Measurements from ENCODE around the gene LST1.
A peak's percentile ranks its signal among the peaks of the same experiment; 100 is the strongest.

Gene LST1

DNA sequence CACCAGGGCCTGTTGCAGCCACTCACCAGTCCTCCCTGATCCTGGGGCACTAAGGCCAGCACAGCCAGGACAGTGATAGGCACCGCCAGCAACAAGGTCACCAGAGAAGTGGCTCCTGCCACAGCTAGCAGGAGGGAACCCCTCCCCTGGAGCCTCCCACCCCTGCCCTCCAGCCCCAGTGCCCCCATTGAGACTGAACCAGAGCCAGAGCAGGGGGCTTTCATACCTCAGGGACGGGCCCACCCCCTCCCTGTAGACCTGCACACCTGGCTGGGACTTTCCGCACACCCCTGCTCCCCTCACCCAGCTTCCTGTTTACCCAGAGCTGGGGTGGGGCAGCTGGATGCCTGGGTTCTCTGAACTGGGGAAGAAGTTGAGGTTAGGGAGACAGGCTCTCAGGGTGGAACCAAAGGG, 3.8 kb upstream of the LST1 start, which contains the start of gene LTB:
Gene LTB (minus strand): TSS at position 195 of the 414 bp plus-strand sequence. CDS start 7 bp downstream, at position 188.
- H3K4me1 ChIP-seq (ENCODE audit: insufficient read depth, poor library complexity, severe bottlenecking), result peaks cover 12% of the 10 kb centered on the region
- H3K27me3 ChIP-seq (ENCODE audit: insufficient read depth, poor library complexity, severe bottlenecking), result no peaks in the 10 kb centered on the region
- no peak for ATAC-seq (ENCODE audit: low read depth)
- no peaks in the 10 kb centered on the region for H3K9me3 ChIP-seq (ENCODE audit: severe bottlenecking)
- H3K4me3 ChIP-seq (ENCODE audit: severe bottlenecking), result peak within 1 kb of the TSS; percentile 52
- DNase-seq (ENCODE audit: low spot score), result no peak
- H3K36me3 ChIP-seq (ENCODE audit: low read depth), result no peaks in the 10 kb centered on the region
- H3K27ac ChIP-seq (ENCODE audit: poor library complexity, severe bottlenecking), result no peak within 1 kb of the TSS
- TF ChIP-seq, protein P1, sequence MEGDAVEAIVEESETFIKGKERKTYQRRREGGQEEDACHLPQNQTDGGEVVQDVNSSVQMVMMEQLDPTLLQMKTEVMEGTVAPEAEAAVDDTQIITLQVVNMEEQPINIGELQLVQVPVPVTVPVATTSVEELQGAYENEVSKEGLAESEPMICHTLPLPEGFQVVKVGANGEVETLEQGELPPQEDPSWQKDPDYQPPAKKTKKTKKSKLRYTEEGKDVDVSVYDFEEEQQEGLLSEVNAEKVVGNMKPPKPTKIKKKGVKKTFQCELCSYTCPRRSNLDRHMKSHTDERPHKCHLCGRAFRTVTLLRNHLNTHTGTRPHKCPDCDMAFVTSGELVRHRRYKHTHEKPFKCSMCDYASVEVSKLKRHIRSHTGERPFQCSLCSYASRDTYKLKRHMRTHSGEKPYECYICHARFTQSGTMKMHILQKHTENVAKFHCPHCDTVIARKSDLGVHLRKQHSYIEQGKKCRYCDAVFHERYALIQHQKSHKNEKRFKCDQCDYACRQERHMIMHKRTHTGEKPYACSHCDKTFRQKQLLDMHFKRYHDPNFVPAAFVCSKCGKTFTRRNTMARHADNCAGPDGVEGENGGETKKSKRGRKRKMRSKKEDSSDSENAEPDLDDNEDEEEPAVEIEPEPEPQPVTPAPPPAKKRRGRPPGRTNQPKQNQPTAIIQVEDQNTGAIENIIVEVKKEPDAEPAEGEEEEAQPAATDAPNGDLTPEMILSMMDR (IDR thresholded peaks at IDR 0.05; ENCODE audit: poor library complexity, severe bottlenecking), result no peak

DNA sequence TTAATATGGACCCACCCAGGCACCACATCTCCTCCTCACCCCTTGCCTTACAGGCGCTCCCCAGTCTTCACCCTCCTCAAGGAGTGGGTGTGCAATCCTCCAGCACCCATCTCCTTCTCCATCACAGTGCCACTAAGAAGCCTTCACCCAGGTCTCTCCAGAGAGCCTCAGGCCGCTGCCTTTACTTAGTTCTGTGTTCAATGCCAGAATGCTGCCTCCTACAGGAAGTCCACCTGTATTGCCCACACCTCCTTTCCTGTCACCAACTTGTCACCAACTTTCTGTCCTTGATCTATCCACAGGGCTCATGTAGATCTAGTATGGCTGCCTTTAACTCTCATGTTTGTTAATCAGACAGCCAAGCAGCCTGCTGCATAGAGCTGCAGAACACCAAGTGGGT, 586 bp upstream of the LST1 start:
- no peak overlapping the region for H3K27ac ChIP-seq (ENCODE audit: poor library complexity, severe bottlenecking)
- H3K4me1 ChIP-seq (ENCODE audit: insufficient read depth, poor library complexity, severe bottlenecking), result no peaks in the 10 kb centered on the region
- H3K9me3 ChIP-seq (ENCODE audit: severe bottlenecking), result no peaks in the 10 kb centered on the region
- no peak overlapping the region for H3K4me3 ChIP-seq (ENCODE audit: severe bottlenecking)
- no peaks in the 10 kb centered on the region for H3K36me3 ChIP-seq (ENCODE audit: low read depth)
- ATAC-seq (ENCODE audit: low read depth) (no peak), DNase-seq (ENCODE audit: low spot score) (no peak)
- no peaks in the 10 kb centered on the region for H3K27me3 ChIP-seq (ENCODE audit: insufficient read depth, poor library complexity, severe bottlenecking)
- TF ChIP-seq, protein P1 (IDR thresholded peaks at IDR 0.05; ENCODE audit: poor library complexity, severe bottlenecking), result no peak

DNA sequence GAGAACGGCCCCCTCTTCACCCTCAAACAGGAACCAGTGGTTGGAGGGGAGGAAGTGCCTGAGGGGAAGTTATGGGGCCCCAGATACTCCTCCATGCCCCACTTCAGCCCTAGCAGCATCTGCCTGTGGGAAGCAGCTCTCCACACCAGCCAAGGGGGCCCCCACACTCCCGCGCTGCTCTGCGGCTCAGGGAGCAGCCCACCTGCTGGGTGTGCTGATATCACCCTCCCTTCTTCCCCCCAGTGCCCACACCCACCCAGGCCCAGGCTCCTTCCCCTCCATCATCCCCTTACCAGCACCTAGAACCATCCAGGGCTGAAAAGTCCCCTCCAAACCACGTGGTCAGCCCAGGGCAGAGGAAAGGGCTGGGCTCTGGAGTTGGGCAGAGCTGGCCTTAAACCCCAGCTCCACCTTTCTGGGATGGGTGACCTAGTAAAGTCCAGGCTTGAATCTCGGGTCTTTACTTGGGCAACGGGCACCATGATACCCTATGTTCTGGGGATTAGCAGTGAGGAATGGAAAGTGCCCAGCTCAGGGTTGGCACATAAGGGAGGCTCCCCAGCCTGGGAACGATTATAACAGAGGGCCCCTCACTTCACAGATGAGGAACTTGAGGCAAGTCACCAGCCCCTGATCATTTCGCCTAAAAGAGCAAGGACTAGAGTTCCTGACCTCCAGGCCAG, 663 bp downstream of the LST1 start:
- TF ChIP-seq, protein P1 (IDR thresholded peaks at IDR 0.05; ENCODE audit: poor library complexity, severe bottlenecking), result no peak
- ATAC-seq (ENCODE audit: low read depth) (no peak), DNase-seq (ENCODE audit: low spot score) (no peak)
- H3K4me3 ChIP-seq (ENCODE audit: severe bottlenecking), result no peak overlapping the region
- no peaks in the 10 kb centered on the region for H3K36me3 ChIP-seq (ENCODE audit: low read depth)
- no peaks in the 10 kb centered on the region for H3K27me3 ChIP-seq (ENCODE audit: insufficient read depth, poor library complexity, severe bottlenecking)
- H3K9me3 ChIP-seq (ENCODE audit: severe bottlenecking), result no peaks in the 10 kb centered on the region
- H3K27ac ChIP-seq (ENCODE audit: poor library complexity, severe bottlenecking), result no peak overlapping the region
- H3K4me1 ChIP-seq (ENCODE audit: insufficient read depth, poor library complexity, severe bottlenecking), result no peaks in the 10 kb centered on the region

DNA sequence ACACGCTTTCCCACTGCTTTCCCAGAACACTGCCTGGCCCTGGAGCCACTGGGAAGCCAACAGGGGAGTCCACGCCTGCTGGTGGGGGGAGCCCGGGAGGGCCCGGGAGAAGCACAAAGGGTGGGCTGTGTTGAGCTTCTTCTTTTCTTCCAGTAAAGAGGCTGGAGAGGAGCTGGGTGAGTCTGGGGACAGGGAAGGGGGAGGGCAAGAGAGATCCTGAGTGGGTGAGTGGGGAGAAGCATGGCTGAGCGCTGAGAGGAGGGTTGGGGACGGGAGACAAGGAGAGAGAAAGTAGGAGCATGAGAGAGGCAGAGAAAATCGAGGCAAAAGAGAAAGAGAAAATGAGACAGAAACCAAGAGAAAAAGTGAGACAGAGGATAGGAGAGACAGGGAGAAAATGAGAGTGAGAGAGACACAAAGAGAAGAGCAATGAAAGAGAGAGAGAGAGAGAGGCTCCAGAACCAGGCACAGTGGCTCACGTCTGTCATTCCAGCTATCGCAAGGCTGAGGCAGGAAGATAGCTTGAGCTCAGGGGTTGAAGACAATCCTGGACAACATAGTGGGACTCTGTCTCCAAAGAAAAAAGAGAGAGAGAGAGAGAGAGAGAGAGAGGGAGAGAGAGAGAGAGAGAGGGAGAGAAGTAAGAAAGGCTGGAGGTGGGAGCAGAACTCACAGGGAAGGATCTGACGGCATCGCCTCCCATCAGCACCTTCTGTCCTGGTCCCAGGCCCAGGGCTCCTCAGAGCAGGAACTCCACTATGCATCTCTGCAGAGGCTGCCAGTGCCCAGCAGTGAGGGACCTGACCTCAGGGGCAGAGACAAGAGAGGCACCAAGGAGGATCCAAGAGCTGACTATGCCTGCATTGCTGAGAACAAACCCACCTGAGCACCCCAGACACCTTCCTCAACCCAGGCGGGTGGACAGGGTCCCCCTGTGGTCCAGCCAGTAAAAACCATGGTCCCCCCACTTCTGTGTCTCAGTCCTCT, 2.0 kb downstream of the LST1 start:
- Histone ChIP-seq H3K4me3 (ENCODE audit: severe bottlenecking) (no peak overlapping the region), H3K9me3 (ENCODE audit: severe bottlenecking) (no peaks in the 10 kb centered on the region), H3K27ac (ENCODE audit: poor library complexity, severe bottlenecking) (no peak overlapping the region), H3K4me1 (ENCODE audit: insufficient read depth, poor library complexity, severe bottlenecking) (no peaks in the 10 kb centered on the region), H3K36me3 (ENCODE audit: low read depth) (no peaks in the 10 kb centered on the region), H3K27me3 (ENCODE audit: insufficient read depth, poor library complexity, severe bottlenecking) (no peaks in the 10 kb centered on the region)
- TF ChIP-seq, protein P1 (IDR thresholded peaks at IDR 0.05; ENCODE audit: poor library complexity, severe bottlenecking), result no peak
- ATAC-seq (ENCODE audit: low read depth) (no peak), DNase-seq (ENCODE audit: low spot score) (no peak)
